K562 (cell line): ENCODE data around the gene RNASE8. TPM values are rescaled to one million over a fixed set of nuclear protein-coding genes. Genes with fewer than 3 reads are reported as not detected.

Experiments used
- ATAC-seq: fragments of 200-7000 bp; cut with Tn5 transposase; 3 replicates; pipeline ENCODE4 v1.9.1; 2020; ENCODE audit warnings: moderate library complexity
- BruUV-seq: library from RNA; stranded (reverse); fragments of 400-500 nt; replicated peaks from 2 replicates; lab custom pipeline; 2021; lab: Mats Ljungman, UMichigan
- CTCF ChIA-PET: fragments of 300-600 bp; formaldehyde crosslinking; extraction: SDS; loops from one replicate; lab custom pipeline; 2021; ENCODE audit warnings: low intra/inter-chr PET ratio; lab: Yijun Ruan, JAX
- POLR2A ChIA-PET: fragments of 300-600, 350-650 bp; sonication (Branson Sonifier 250); formaldehyde crosslinking; extraction: SDS; loops from one replicate; lab custom pipeline; 2021; ENCODE audit warnings: antibody characterized with exemption, inconsistent platforms; lab: Yijun Ruan, JAX
- DNase-seq, 4 experiments: peaks; one replicate each; pipeline versions ENCODE4 v3.0.0 to v3.0.0-alpha.2; 2011 to 2018; ENCODE audit warnings: low spot score in 3 of 4, mixed read lengths in 3 of 4; ENCODE audit errors: extremely low read depth in 1 of 4
- FAIRE-seq: peaks from 2 replicates; lab custom pipeline; 2011; peaks lifted over from hg19 to GRCh38; lab: Jason Lieb, UNC
- H2AFZ ChIP-seq: 2 replicates; pipeline ENCODE4 v1.6.0; 2011; ENCODE audit warnings: low read depth, low read length, control low read depth, inconsistent platforms
- H3K27ac ChIP-seq: fragments of 200-600 bp; 3 replicates; pipeline ENCODE4 v1.8.0; 2011; ENCODE audit warnings: low read depth, mild to moderate bottlenecking, control low read depth, inconsistent platforms, low read length, moderate library complexity, mixed read lengths; ENCODE audit errors: extremely low read depth
- H3K27me3 ChIP-seq, 2 experiments: fragments of 300-600 bp in 1 of 2; 2 replicates in 1 of 2; 3 replicates in 1 of 2; pipeline versions ENCODE4 v1.6.0 to v1.8.0; 2011; ENCODE audit warnings: inconsistent platforms in 2 of 2, low read length in 2 of 2, mild to moderate bottlenecking in 1 of 2, mixed read lengths in 1 of 2, moderate library complexity in 1 of 2; ENCODE audit not compliant: control insufficient read depth in 2 of 2, insufficient read depth in 2 of 2
- H3K36me3 ChIP-seq: fragments of 300-600 bp; 3 replicates; pipeline ENCODE4 v1.8.0; 2011; ENCODE audit warnings: mild to moderate bottlenecking, low read length, inconsistent platforms; ENCODE audit not compliant: control insufficient read depth, insufficient read depth
- H3K4me1 ChIP-seq, 2 experiments: fragments of 200-600 bp in 1 of 2; replicated peaks in 1 of 2; 2 replicates in 1 of 2; 3 replicates in 1 of 2; pipeline versions ENCODE4 v1.5.1 to v1.8.0; 2011; ENCODE audit warnings: inconsistent platforms in 2 of 2, low read length in 2 of 2, mild to moderate bottlenecking in 1 of 2, mixed read lengths in 1 of 2, moderate library complexity in 1 of 2; ENCODE audit not compliant: control insufficient read depth in 2 of 2, insufficient read depth in 2 of 2
- H3K4me2 ChIP-seq: 2 replicates; pipeline ENCODE4 v1.6.1; 2011; ENCODE audit warnings: low read length, control low read depth, inconsistent platforms, mixed read lengths; ENCODE audit not compliant: insufficient read depth
- H3K4me3 ChIP-seq: fragments of 200-600 bp; sonication (generic), shearing (Covaris generic); 2 replicates; pipeline ENCODE4 v1.5.1; 2016; ENCODE audit warnings: control low read depth, inconsistent platforms
- H3K79me2 ChIP-seq: fragments of 200-600 bp; 3 replicates; pipeline ENCODE4 v1.8.0; 2011; ENCODE audit warnings: low read length, inconsistent platforms; ENCODE audit not compliant: control insufficient read depth, insufficient read depth
- H3K9ac ChIP-seq, 2 experiments: 2 replicates each; pipeline versions ENCODE4 v1.6.0 to v1.6.1; 2011; ENCODE audit warnings: low read depth in 2 of 2, low read length in 2 of 2, control low read depth in 1 of 2, inconsistent platforms in 1 of 2, mild to moderate bottlenecking in 1 of 2, mixed read lengths in 1 of 2; ENCODE audit not compliant: insufficient read depth in 1 of 2
- H3K9me1 ChIP-seq: one replicate; pipeline ENCODE4 v1.6.0; 2011; ENCODE audit warnings: inconsistent platforms, mild to moderate bottlenecking, low read length, moderate library complexity; ENCODE audit not compliant: control insufficient read depth, insufficient read depth
- H3K9me3 ChIP-seq: replicated peaks from 2 replicates; pipeline ENCODE4 v1.5.1; 2011; ENCODE audit warnings: low read depth, low read length, inconsistent platforms; ENCODE audit not compliant: control insufficient read depth, insufficient read depth
- H4K20me1 ChIP-seq: replicated peaks from 2 replicates; pipeline ENCODE4 v1.6.1; 2011; ENCODE audit warnings: low read length, inconsistent platforms, mixed read lengths; ENCODE audit not compliant: control insufficient read depth, insufficient read depth
- ARID1B ChIP-seq: fragments of 450-650 bp; IDR thresholded peaks from 2 replicates; pipeline ENCODE4 v1.6.1; 2016; ENCODE audit warnings: antibody characterized with exemption, mild to moderate bottlenecking, inconsistent platforms
- FIP1L1 ChIP-seq: fragments of 200-400 bp; formaldehyde crosslinking; IDR thresholded peaks from 2 replicates; pipeline ENCODE4 v1.6.1; 2018; ENCODE audit warnings: mild to moderate bottlenecking, low read depth, low read length; ENCODE audit not compliant: poor library complexity, severe bottlenecking
- HBP1 ChIP-seq: fragments of 450-650 bp; formaldehyde crosslinking; IDR thresholded peaks from 2 replicates; pipeline ENCODE4 v1.4.0; 2022; ENCODE audit warnings: missing genetic modification characterization
- JUNB ChIP-seq: fragments of 450-650 bp; formaldehyde crosslinking; conservative IDR thresholded peaks from 2 replicates; pipeline ENCODE4 v1.4.0; 2020; ENCODE audit warnings: mild to moderate bottlenecking
- NFRKB ChIP-seq: fragments of 450-650 bp; IDR thresholded peaks from 2 replicates; pipeline ENCODE4 v1.6.1; 2016; ENCODE audit warnings: low read depth
- OTX1 ChIP-seq: fragments of 450-650 bp; formaldehyde crosslinking; IDR thresholded peaks from 2 replicates; pipeline ENCODE4 v1.4.0; 2022; ENCODE audit warnings: mild to moderate bottlenecking
- PCBP2 ChIP-seq: fragments of 200-400 bp; formaldehyde crosslinking; IDR thresholded peaks from 2 replicates; pipeline ENCODE4 v1.6.1; 2018; ENCODE audit warnings: low read length, low read depth, mild to moderate bottlenecking, moderate library complexity; ENCODE audit not compliant: poor library complexity, severe bottlenecking
- SIN3B ChIP-seq: fragments of 450-650 bp; IDR thresholded peaks from 2 replicates; pipeline ENCODE4 v1.6.1; 2017; ENCODE audit warnings: low read depth, mild to moderate bottlenecking, moderate library complexity
- SMAD1 ChIP-seq: fragments of 150-350 bp; IDR thresholded peaks from 2 replicates; pipeline ENCODE4 v1.6.1; 2014; ENCODE audit warnings: low read length, low read depth; ENCODE audit not compliant: partially characterized antibody
- WGBS: fragments of 100-300 bp; shearing (Covaris generic); methylation state at CpG from one replicate; pipeline ENCODE4 v1.1.6; 2016; ENCODE audit warnings: low coverage, mixed read lengths; ENCODE audit not compliant: insufficient coverage; ENCODE audit errors: missing lambda C conversion rate; 5-methylcytosine and 5-hydroxymethylcytosine counted together
- in situ Hi-C: fragments of 300-500 bp; cut with MboI; formaldehyde crosslinking; loops from 4 replicates; pipeline ENCODE4 v1.15.0; 2018; ENCODE audit warnings: inconsistent platforms, mixed read lengths
- intact Hi-C: fragments of 100-400 bp; cut with micrococcal nuclease; formaldehyde crosslinking; loops from 2 replicates; pipeline ENCODE4 v1.14.2; 2022
- polyA plus RNA-seq, 8 experiments: library from polyadenylated mRNA; depleted of rRNA in 4 of 8; stranded (reverse) in 5 of 8; unstranded in 3 of 8; fragments of >200 nt; fragmentation: Nextera tagmentation in 2 of 8; fragmentation: Illumina TruSeq in 1 of 8; extraction: Ambion mirVana in 2 of 8; extraction: Trizol in 1 of 8; gene quantifications; 2 replicates each; pipeline versions ENCODE4 v1.2.1 to v1.2.3, GENCODE V29; 2011 to 2014; ENCODE audit warnings: inconsistent platforms in 1 of 8, missing spikeins in 1 of 8
- total RNA-seq, 7 experiments: library from RNA; depleted of rRNA in 6 of 7; stranded (reverse); fragments of >200 nt in 6 of 7; fragmentation: Illumina TruSeq in 2 of 7; extraction: Trizol in 2 of 7; gene quantifications; 2 replicates each; pipeline versions ENCODE4 v1.2.1 to v1.2.3, GENCODE V29; 2011 to 2021; ENCODE audit warnings: low replicate concordance in 1 of 7

RNASE8 gene
- total and polyA plus RNA-seq, 9 of the 15 experiments (the other 6 are each of a cell fraction or from before 2014, with no cell fraction given) = not detected

GRCh38 chr14:21072781-21073339, 15.2 kb downstream of the RNASE8 start:
- Histone ChIP-seq H3K9ac (no peak overlapping the region), H3K9me3 (no peaks in the 10 kb centered on the region), H3K4me3 (no peak overlapping the region), H3K4me2 (no peak overlapping the region), H3K4me1 (peaks cover 2 to 41% of the 10 kb centered on the region in 2 experiments; a peak in 3 of 5 replicates), H2AFZ (no peak overlapping the region), H3K36me3 (no peaks in the 10 kb centered on the region), H3K79me2 (no peaks in the 10 kb centered on the region; the same call in 2 of the 3 replicates), H3K27me3 (no peaks in the 10 kb centered on the region), H3K9me1 (no peaks in the 10 kb centered on the region), H4K20me1 (no peaks in the 10 kb centered on the region), H3K27ac (no peak overlapping the region)
- in situ Hi-C loops = no loop called here
- ATAC-seq = no peak
- 90% methylated on average over 7 of the region's 9 CpGs for WGBS
- intact Hi-C loops = no loop called here
- no peak for TF ChIP-seq SMAD1
- CTCF ChIA-PET = no interaction called here
- no peak for FAIRE-seq
- no TSS peak for BruUV-seq
- POLR2A ChIA-PET = interaction anchor here (0.6 to 0.7 kb wide), 2 partner anchors 12 to 139 kb away, joined by 3 read pairs; no protein-coding TSS in a partner anchor
- no peak for DNase-seq

GRCh38 chr14:21073921-21074320, 16.3 kb downstream of the RNASE8 start:
- no peak overlapping the region for H3K4me3 ChIP-seq
- TF ChIP-seq SIN3B = no peak
- TF ChIP-seq HBP1 (CRISPR knock-in tag) = no peak
- no peak for TF ChIP-seq FIP1L1
- TF ChIP-seq JUNB = no peak
- TF ChIP-seq NFRKB = no peak
- no peak for TF ChIP-seq PCBP2
- TF ChIP-seq ARID1B = no peak
- no peak for TF ChIP-seq OTX1 (CRISPR knock-in tag)
- POLR2A ChIA-PET = interaction anchor here (0.9 to 1.3 kb wide), 2 partner anchors 8 to 13 kb away, joined by 3 to 4 read pairs; no protein-coding TSS in a partner anchor
- no TSS peak for BruUV-seq
- CTCF ChIA-PET = no interaction called here
- no peak overlapping the region; a peak in 1 of 4 replicates for H3K9ac ChIP-seq
- no peaks in the 10 kb centered on the region for H3K36me3 ChIP-seq
- peaks cover 0 to 37% of the 10 kb centered on the region in 2 experiments; a peak in 3 of 5 replicates for H3K4me1 ChIP-seq
- no peak for ATAC-seq
- intact Hi-C loops (no loop called here), in situ Hi-C loops (no loop called here)
- WGBS = 56% methylated on average over 4 of the region's 9 CpGs
- no peak for FAIRE-seq
- H3K27ac ChIP-seq = no peak overlapping the region
- no peaks in the 10 kb centered on the region for H3K9me3 ChIP-seq
- no peak overlapping the region for H2AFZ ChIP-seq
- no peaks in the 10 kb centered on the region for H3K27me3 ChIP-seq
- H3K79me2 ChIP-seq = no peaks in the 10 kb centered on the region; the same call in 2 of the 3 replicates
- H3K9me1 ChIP-seq = no peaks in the 10 kb centered on the region
- DNase-seq = no peak
- no peaks in the 10 kb centered on the region for H4K20me1 ChIP-seq
- no peak overlapping the region for H3K4me2 ChIP-seq
